ENCODE measurements around the gene SLC7A4.

The SLC7A4 gene

GRCh38 chr22:20981787-20982562 lies 50.4 kb downstream of the SLC7A4 start, which contains the start of gene LZTR1:
LZTR1 (plus strand) TSS chr22:20982297; CDS start chr22:20982372, 75 bp downstream.
- peak; percentile 85 to 88 for DNase-seq (ENCODE audit: low read depth in 2 of 2)

GRCh38 chr22:20980938-20981722 lies 51.2 kb downstream of the SLC7A4 start:
- no peak for DNase-seq (ENCODE audit: low read depth in 2 of 2)
- TF ChIP-seq CTCF (IDR thresholded peaks at IDR 0.05; ENCODE audit: low read depth, low read length), result no peak
- peak overlapping the region; percentile 87 to 96 for H3K4me3 ChIP-seq (replicated peaks in 1 of 2; ENCODE audit: low read depth in 2 of 2, low read length in 2 of 2)

More at GRCh38 chr22:20981787-20982562, 50.4 kb downstream of the SLC7A4 start, which contains the start of gene LZTR1:
- TF ChIP-seq CTCF (IDR thresholded peaks at IDR 0.05; ENCODE audit: low read depth, low read length), result peak; percentile 72
- peak within 1 kb of the TSS; percentile 87 to 96 for H3K4me3 ChIP-seq (replicated peaks in 1 of 2; ENCODE audit: low read depth in 2 of 2, low read length in 2 of 2)

- no peak for DNase-seq (ENCODE audit: low read depth in 2 of 2)
- H3K4me3 ChIP-seq (replicated peaks in 1 of 2; ENCODE audit: low read depth in 2 of 2, low read length in 2 of 2), result no peak overlapping the region
- no peak for TF ChIP-seq CTCF (IDR thresholded peaks at IDR 0.05; ENCODE audit: low read depth, low read length)
These were observed 51.8 kb downstream of the SLC7A4 start for GRCh38 chr22:20980523-20980922.

- peak overlapping the region in 1 of 2 donors; percentile 11 for H3K4me3 ChIP-seq (replicated peaks in 1 of 2; ENCODE audit: low read depth in 2 of 2, low read length in 2 of 2)
- DNase-seq (ENCODE audit: low read depth in 2 of 2), result no peak
- TF ChIP-seq CTCF (IDR thresholded peaks at IDR 0.05; ENCODE audit: low read depth, low read length), result no peak
These were observed 52.4 kb downstream of the SLC7A4 start for GRCh38 chr22:20979940-20980453.

GRCh38 chr22:20979243-20979809 lies 53.0 kb downstream of the SLC7A4 start:
- DNase-seq (ENCODE audit: low read depth in 2 of 2), result peak; percentile 83 to 88
- no peak for TF ChIP-seq CTCF (IDR thresholded peaks at IDR 0.05; ENCODE audit: low read depth, low read length)
- H3K4me3 ChIP-seq (replicated peaks in 1 of 2; ENCODE audit: low read depth in 2 of 2, low read length in 2 of 2), result peak overlapping the region; percentile 11 to 30
